Measurements from ENCODE around the gene RAD51B. TPM values are rescaled to one million over a fixed set of nuclear protein-coding genes. Genes with fewer than 3 reads are reported as not detected.

The RAD51B gene
- total and polyA plus RNA-seq, 9 of the 15 experiments (the other 6 are each of a cell fraction or from before 2014, with no cell fraction given): 8.5 to 17.3 (median 11.3) TPM

GRCh38 chr14:68139431-68140075 lies 320.0 kb downstream of the RAD51B start (continued):
- TF ChIP-seq HES1 (IDR thresholded peaks at IDR 0.05; ENCODE audit: low read depth) (no peak), SOX6 (IDR thresholded peaks at IDR 0.05) (no peak), HINFP (tag; conservative IDR thresholded peaks at IDR 0.05; ENCODE audit: low read depth) (no peak), PBX2 (CRISPR knock-in tag; IDR thresholded peaks at IDR 0.05; ENCODE audit: low read depth) (no peak), PBX2 (tag; conservative IDR thresholded peaks at IDR 0.05; ENCODE audit: low read depth) (no peak)

All from K562 (cell line).